ENCODE results near the gene SESN3.
"Not testable (repeated sequence)": the region's sequence is repeated elsewhere in the genome, so short reads cannot be mapped to it uniquely, and the experiment has no call there.

The SESN3 gene

DNA sequence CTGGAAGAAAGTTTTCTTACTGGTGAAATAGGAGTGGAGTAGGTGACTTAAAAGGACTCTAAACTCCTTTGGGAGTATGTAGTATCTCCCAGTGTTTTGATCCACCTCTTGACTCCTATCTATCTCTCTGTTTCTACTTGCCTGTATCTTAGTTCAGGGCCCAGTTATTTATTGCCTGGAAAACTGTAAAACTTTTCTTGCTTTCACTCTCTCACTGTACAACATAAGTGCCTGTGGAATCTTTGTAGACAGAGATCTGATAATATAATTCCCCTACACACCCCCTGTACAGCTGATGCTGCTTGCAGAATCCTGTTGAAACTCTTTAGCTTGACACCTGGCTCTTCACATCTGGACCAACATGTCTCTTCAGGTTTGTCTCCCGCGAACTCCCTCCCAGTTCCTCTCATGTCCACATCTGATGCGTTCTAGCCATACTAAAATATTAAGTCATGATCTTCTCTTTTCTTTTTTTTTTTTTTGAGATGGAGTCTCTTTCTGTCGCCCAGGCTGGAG lies 26.5 kb upstream of the SESN3 start:
- ATAC-seq (replicated peaks), result no peak
- no peak overlapping the region for H3K4me3 Mint-ChIP-seq
- no peaks in the 10 kb centered on the region for H3K27me3 Mint-ChIP-seq
- no peaks in the 10 kb centered on the region for H3K9me3 Mint-ChIP-seq
- H3K36me3 Mint-ChIP-seq (ENCODE audit: insufficient read depth), result peaks cover 3% of the 10 kb centered on the region
- no peak for DNase-seq
- no peak overlapping the region for H3K27ac Mint-ChIP-seq
- peaks cover 8 to 10% of the 10 kb centered on the region in 2 donors for H3K4me1 Mint-ChIP-seq (ENCODE audit: low read depth in 2 of 2)

DNA sequence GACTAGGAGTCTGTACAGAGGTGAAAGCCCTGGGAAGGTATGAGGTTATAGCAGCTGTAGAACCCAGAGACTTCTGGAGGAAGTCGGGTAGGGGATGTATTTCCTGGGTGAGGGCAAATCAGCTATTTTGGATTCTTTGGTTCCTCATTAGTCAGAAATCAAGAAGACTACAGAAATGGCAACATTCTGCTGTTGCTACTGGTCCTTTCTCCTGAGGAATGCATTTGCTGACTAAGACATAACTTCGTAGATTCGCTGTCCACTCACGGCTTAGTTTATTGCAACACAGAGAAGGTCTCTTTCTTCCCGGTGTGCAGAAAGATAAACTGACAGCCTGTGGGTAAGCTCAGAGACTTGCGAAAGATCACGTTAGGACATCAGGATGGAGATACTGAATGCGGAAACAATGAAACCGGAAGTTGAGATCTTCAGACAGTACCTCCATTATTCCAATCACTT lies 25.3 kb upstream of the SESN3 start:
- Mint-ChIP-seq H3K9me3 (no peaks in the 10 kb centered on the region), H3K27ac (no peak overlapping the region), H3K4me3 (no peak overlapping the region), H3K27me3 (no peaks in the 10 kb centered on the region), H3K36me3 (ENCODE audit: insufficient read depth) (peaks cover 3% of the 10 kb centered on the region), H3K4me1 (ENCODE audit: low read depth in 2 of 2) (peaks cover 8 to 10% of the 10 kb centered on the region in 2 donors)
- no peak for DNase-seq
- no peak for ATAC-seq (replicated peaks)

DNA sequence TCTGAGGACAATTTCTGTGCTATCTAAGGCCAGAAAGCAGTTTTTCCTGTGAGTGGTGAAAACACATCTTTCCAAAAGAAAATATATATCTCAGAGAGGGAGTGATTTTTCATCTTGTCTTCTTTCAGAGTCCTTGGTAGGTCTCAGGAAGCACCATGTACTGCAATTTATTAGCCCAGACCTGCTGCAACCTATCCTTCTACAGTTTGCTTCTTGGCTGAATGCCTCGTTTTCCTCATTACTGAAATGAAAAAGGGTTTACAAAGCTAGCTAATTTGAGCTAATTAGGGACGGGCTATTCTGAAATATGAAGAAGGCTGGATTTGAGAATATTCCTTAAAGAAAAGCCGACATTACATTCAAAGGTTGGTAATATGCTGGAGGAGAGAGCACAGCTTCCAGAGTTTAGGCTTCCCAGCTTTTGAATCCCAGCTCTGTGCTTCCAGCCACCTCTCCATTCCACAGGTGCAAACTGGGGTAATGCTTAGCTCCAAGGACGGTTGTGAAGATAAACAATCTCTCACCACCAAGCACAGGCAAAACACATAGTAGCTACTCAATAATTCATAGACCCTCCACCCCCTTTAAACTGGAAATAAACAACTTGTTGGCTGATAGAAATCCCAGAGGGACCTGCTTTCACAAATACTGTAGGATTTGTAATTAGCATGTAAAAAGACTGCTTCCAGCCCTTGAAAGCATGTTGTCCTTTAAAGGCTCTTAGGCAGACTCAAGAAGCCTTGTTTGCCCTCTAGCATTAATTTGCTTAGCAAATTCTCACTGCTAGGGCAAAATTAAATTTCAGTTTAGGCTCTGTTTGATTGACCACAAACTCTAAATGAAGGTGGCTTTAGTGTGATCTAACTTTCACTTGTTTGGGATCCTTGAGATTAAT lies 24.5 kb upstream of the SESN3 start:
- Mint-ChIP-seq H3K4me3 (no peak overlapping the region), H3K4me1 (ENCODE audit: low read depth in 2 of 2) (peaks cover 8 to 10% of the 10 kb centered on the region in 2 donors), H3K36me3 (ENCODE audit: insufficient read depth) (peaks cover 3% of the 10 kb centered on the region), H3K9me3 (no peaks in the 10 kb centered on the region), H3K27me3 (no peaks in the 10 kb centered on the region), H3K27ac (no peak overlapping the region)
- DNase-seq (no peak), ATAC-seq (replicated peaks) (no peak)

DNA sequence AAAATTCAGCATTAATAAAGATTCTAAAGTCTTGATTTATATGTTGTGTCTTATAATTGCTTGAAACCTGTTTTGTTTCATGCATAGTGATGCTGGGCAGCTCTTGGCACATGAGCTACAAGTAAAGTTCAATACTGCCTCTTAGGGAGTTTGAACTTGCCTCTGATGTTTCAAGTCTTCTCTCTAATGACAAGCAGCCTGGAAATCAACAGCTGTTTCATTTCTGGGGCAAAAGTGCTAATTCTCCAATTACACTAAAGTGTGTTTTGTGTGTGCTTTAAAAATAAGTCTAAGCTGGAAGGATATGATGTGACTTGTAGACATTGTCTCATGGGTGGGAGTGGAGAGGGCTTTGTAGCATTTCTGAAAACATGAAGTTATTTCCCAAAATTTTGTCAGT lies 23.7 kb upstream of the SESN3 start:
- DNase-seq (no peak), ATAC-seq (replicated peaks) (no peak)
- H3K36me3 Mint-ChIP-seq (ENCODE audit: insufficient read depth), result peaks cover 3% of the 10 kb centered on the region
- H3K27me3 Mint-ChIP-seq, result no peaks in the 10 kb centered on the region
- no peaks in the 10 kb centered on the region for H3K9me3 Mint-ChIP-seq
- H3K4me1 Mint-ChIP-seq (ENCODE audit: low read depth in 2 of 2), result peaks cover 8 to 10% of the 10 kb centered on the region in 2 donors
- no peak overlapping the region for H3K27ac Mint-ChIP-seq
- H3K4me3 Mint-ChIP-seq, result no peak overlapping the region

DNA sequence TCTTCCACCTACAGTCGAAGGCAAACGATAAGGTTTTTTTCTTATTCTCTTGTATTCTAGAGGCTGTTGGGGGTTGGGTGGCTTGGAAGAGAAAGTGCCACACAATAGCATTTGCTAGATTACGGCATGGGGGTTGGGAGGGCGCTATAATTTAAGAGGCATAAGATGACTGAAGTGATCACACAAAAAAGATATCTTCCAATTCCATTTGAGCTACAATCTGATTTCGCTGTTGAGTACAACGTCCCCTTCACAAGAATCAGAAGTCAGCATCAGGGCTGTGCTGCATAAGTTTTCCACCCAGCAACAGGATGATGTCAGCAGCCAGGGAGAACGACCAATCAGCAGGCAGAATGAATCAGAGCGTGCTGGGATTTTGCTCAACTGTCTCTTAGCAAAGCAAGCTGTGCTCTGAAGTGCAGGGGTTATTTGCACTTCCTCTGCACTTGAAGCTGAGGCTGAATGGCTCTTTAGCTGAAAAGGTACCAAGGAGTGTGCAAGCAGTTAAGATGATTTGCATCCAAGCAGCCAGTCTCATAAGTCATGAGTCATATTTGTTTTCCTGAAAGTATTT lies 23.2 kb upstream of the SESN3 start:
- peaks cover 8 to 10% of the 10 kb centered on the region in 2 donors for H3K4me1 Mint-ChIP-seq (ENCODE audit: low read depth in 2 of 2)
- peaks cover 3% of the 10 kb centered on the region for H3K36me3 Mint-ChIP-seq (ENCODE audit: insufficient read depth)
- no peaks in the 10 kb centered on the region for H3K9me3 Mint-ChIP-seq
- H3K27ac Mint-ChIP-seq, result peak overlapping the region in 1 of 2 donors; percentile 86
- peak; percentile 63 to 74 (median 67) for DNase-seq
- ATAC-seq (replicated peaks), result peak; percentile 100
- peaks cover 0 to under 1% of the 10 kb centered on the region in 2 donors for H3K27me3 Mint-ChIP-seq
- H3K4me3 Mint-ChIP-seq, result peak overlapping the region; percentile 71 to 78

DNA sequence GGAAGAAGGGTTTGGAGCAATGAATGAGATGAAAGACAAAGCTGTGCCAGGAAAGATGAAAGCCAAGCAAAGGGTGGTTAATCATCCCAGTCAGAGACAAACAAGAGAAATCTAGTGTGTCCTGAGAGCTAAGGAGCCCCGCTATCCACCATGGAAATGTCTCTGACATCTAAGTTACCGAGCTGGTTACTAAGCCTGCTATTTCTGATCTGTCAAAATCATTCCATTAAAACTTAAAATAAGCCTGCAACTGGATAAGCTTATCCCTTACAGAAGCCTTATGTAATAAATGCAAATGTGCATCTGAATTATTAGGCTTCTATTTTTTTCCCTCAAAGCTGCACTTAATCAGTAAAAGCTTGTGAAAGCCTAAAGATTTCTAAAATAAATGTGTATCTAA lies 22.1 kb upstream of the SESN3 start:
- Mint-ChIP-seq H3K27ac (peak overlapping the region in 1 of 2 donors; percentile 86), H3K9me3 (no peaks in the 10 kb centered on the region), H3K27me3 (peaks cover 0 to 9% of the 10 kb centered on the region in 2 donors), H3K4me1 (ENCODE audit: low read depth in 2 of 2) (peaks cover 8 to 10% of the 10 kb centered on the region in 2 donors), H3K4me3 (no peak overlapping the region), H3K36me3 (ENCODE audit: insufficient read depth) (no peaks in the 10 kb centered on the region)
- ATAC-seq (replicated peaks), result no peak
- DNase-seq, result no peak

DNA sequence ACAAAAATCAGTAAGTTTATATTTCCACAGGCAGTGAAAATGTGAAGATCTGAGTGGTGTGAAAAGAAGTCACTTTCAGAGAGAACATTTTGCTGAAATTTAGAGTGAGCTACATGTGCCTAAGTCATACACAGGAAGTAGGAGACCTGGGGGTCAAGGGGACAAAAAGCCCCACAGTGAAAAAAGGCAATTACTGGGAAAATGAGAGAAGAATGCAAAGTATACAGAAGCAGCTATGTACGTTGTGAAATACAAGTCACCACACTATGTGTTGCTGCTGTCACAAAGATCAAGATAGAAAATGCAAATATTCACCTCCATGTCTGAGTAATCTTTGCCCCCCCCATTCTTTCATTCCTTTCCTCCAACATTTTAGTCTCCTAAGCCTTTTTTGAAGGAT lies 21.6 kb upstream of the SESN3 start:
- Mint-ChIP-seq H3K36me3 (ENCODE audit: insufficient read depth) (no peaks in the 10 kb centered on the region), H3K9me3 (no peaks in the 10 kb centered on the region), H3K27me3 (peaks cover 0 to 9% of the 10 kb centered on the region in 2 donors), H3K27ac (no peak overlapping the region), H3K4me1 (ENCODE audit: low read depth in 2 of 2) (peaks cover 8 to 10% of the 10 kb centered on the region in 2 donors), H3K4me3 (no peak overlapping the region)
- ATAC-seq (replicated peaks) (no peak), DNase-seq (no peak)

DNA sequence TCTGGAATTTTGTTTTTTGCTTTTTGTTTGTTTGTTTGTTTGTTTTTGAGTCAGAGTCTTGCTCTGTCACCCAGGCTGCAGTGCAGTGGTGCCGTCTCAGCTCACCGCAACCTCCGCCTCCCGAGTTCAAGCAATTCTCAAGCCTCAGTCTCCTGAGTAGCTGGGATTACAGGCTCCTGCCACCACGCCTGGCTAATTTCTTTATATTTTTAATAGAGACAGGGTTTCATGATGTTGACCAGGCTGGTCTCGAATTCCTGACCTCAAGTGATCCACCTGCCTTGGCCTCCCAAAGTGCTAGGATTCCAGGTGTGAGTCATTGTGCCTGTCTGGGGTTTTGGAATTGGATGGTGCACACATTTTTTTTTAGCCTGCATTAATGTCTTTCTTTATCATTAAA lies 20.9 kb upstream of the SESN3 start:
- not testable (repeated sequence) for H3K27me3 Mint-ChIP-seq; H3K4me3 Mint-ChIP-seq; DNase-seq; ATAC-seq (replicated peaks); H3K27ac Mint-ChIP-seq; H3K9me3 Mint-ChIP-seq; H3K36me3 Mint-ChIP-seq (ENCODE audit: insufficient read depth)
- peaks cover 8 to 10% of the 10 kb centered on the region in 2 donors for H3K4me1 Mint-ChIP-seq (ENCODE audit: low read depth in 2 of 2)

DNA sequence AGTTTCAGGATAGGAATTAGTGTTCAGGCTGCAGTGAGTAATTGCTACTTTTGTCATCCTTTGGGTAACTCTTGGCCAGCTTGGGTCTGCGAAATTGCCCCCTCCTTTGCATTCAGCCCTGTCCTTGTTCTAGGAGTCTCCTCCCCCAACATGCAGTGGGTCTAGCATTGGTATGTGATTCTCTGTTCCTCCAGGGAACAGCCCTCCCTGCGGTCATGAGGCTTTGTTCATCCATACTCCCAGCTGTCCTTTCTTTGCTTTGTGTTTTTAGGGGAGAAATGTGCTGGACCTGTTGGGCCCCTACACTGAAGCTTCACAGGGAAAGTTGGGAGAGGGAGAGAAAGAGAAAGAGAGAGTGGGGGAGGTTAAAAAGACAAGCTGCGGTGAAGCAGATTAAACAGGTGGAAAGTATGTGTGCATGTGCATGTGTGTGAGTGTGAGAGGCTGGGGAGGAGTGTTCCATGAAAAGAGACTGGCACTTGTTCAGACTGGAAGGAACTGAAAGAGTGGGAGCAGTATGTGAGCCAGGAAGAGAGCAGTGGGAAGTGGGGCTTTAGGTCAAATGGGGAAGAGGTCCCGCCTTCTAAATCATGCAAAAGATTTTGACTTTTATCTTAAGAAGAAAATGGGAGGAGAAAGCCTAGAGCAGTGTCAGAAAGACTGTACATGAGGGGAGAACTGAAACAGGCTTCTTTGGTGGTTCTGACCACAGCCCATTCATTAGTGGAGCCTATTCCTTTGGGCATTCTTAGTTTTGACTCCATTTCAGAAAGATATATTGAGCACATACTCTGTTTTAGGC lies 17.9 kb upstream of the SESN3 start:
- Mint-ChIP-seq H3K27ac (no peak overlapping the region), H3K4me1 (ENCODE audit: low read depth in 2 of 2) (peaks cover 2 to 3% of the 10 kb centered on the region in 2 donors), H3K36me3 (ENCODE audit: insufficient read depth) (no peaks in the 10 kb centered on the region), H3K4me3 (no peak overlapping the region), H3K27me3 (peaks cover 6 to 9% of the 10 kb centered on the region in 2 donors), H3K9me3 (no peaks in the 10 kb centered on the region)
- no peak for ATAC-seq (replicated peaks)
- DNase-seq, result no peak

DNA sequence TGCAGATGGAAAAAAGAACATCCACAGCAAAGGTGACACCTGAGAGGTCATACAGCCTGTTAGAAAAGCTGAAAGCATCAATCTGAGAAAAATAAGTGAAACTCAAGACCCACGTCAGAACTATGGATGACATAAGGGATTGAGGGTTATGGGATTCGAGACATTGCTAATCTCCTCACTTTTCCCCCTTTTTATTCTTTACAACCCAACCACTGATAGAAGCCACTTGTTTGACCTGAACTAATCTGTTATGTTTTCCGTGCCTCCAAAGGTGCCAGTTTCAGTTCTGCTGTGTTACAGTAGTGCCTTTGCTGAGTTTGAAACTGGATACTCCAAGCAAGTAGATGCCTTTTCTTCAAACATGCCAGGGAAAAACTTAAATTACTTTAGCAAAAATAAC lies 16.9 kb upstream of the SESN3 start:
- Mint-ChIP-seq H3K9me3 (no peaks in the 10 kb centered on the region), H3K36me3 (ENCODE audit: insufficient read depth) (peaks cover 3% of the 10 kb centered on the region), H3K4me1 (ENCODE audit: low read depth in 2 of 2) (no peaks in the 10 kb centered on the region), H3K4me3 (no peak overlapping the region), H3K27me3 (peaks cover 9% of the 10 kb centered on the region in 2 donors), H3K27ac (no peak overlapping the region)
- DNase-seq, result no peak
- ATAC-seq (replicated peaks), result no peak

DNA sequence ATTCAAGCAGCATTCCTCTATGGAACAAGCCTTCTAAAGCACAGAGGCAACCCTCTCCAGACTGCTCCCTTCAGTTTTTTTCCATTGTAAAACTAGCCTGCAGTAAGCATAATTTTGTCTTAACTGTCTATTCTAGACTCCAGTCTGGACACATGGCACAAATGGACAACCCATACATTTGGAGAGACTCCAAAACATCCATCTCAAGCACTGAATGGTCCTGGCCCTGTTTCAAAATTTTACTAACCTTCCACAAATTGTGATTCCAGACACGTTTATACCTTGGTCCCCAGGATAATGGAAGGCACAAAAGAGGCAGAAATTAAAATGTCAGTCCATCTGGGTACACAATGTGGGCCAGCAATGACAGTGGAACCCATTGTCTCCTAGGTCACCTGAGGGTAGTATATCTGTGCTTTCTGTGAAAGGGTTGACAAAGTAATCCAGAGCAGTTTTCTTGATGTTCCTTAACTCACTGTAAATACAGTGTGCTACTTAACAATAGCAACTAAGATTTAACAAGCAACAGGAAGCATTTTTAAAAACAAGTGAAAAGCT lies 16.2 kb upstream of the SESN3 start:
- Mint-ChIP-seq H3K36me3 (ENCODE audit: insufficient read depth) (peaks cover 3% of the 10 kb centered on the region), H3K27ac (no peak overlapping the region)

DNA sequence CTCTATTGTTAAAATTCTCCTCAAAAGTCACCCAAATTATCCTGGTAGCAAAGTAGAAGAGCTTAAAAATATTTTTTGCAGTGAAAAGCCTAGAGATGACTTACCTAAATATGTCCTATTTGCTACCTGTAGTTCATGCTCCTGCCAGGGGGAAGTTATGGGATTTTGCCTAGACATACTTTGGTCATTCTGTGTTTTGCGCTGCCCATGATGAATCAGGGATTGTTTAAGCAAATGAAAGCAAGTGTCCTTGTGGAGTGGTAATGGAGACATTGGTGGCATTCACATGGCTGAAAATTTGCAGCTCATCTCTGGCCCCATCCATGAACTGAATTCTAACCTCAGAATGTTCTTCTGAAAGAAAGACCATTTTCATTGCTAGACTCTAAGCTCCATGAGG lies 14.6 kb upstream of the SESN3 start:
- DNase-seq (no peak), ATAC-seq (replicated peaks) (no peak)
- H3K4me1 Mint-ChIP-seq (ENCODE audit: low read depth in 2 of 2), result peaks cover 0 to 1% of the 10 kb centered on the region in 2 donors
- peaks cover 13 to 27% of the 10 kb centered on the region in 2 donors for H3K27me3 Mint-ChIP-seq
- H3K9me3 Mint-ChIP-seq, result no peaks in the 10 kb centered on the region
- H3K4me3 Mint-ChIP-seq, result no peak overlapping the region
- H3K36me3 Mint-ChIP-seq (ENCODE audit: insufficient read depth), result peaks cover 3% of the 10 kb centered on the region
- no peak overlapping the region for H3K27ac Mint-ChIP-seq

More for the DNA sequence above, 16.2 kb upstream of the SESN3 start:
- H3K27me3 Mint-ChIP-seq, result peaks cover 9 to 16% of the 10 kb centered on the region in 2 donors
- no peaks in the 10 kb centered on the region for H3K4me1 Mint-ChIP-seq (ENCODE audit: low read depth in 2 of 2)
- H3K4me3 Mint-ChIP-seq, result no peak overlapping the region
- DNase-seq, result no peak
- no peaks in the 10 kb centered on the region for H3K9me3 Mint-ChIP-seq
- ATAC-seq (replicated peaks), result no peak

DNA sequence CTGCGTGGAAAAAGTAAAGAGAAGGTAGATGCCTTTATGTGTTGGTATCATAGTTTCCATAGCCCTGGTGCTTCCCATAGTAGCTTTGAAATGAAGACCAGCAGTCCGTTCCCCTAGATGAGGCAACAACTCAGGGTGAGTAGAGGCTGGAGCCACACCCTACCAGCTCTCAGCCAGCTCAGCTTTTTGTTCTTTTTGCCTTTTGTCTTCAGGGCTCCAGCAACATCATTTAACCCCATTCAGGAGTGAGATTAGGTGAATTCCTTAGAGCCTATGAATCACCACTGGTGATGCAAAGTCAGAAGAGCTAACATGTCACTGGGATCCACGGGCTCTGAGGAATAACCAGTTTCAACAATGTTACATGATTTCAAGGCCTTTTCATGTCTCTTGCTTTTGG lies 14.0 kb upstream of the SESN3 start:
- Mint-ChIP-seq H3K36me3 (ENCODE audit: insufficient read depth) (peaks cover 3% of the 10 kb centered on the region), H3K9me3 (no peaks in the 10 kb centered on the region), H3K27me3 (peaks cover 19 to 32% of the 10 kb centered on the region in 2 donors), H3K4me3 (no peak overlapping the region), H3K4me1 (ENCODE audit: low read depth in 2 of 2) (peaks cover 0 to 1% of the 10 kb centered on the region in 2 donors), H3K27ac (no peak overlapping the region)
- no peak for DNase-seq
- no peak for ATAC-seq (replicated peaks)

All from effector memory CD8-positive, alpha-beta T cell (primary cell).